Tibial artery (tissue), 4 donors: Measurements from ENCODE around the gene PAQR9.
A peak's percentile ranks its signal among the peaks of the same experiment; 100 is the strongest.

ENCODE experiments used
- DNase-seq, 2 donors: peaks; one replicate each; pipeline ENCODE4 v3.0.0-alpha.2; 2019
- H3K27ac ChIP-seq, 2 donors: fragments of 200-600 bp; sonication (generic) in 1 of 2; 1 replicate in 1 of 2; 2 replicates in 1 of 2; pipeline ENCODE4 v1.5.1; 2018 to 2019; ENCODE audit warnings: mild to moderate bottlenecking in 1 of 2
- H3K27me3 ChIP-seq, 2 donors: fragments of 200-600 bp; sonication (generic) in 1 of 2; one replicate each; pipeline versions ENCODE4 v1.5.1 to v1.6.0; 2016 to 2019
- H3K36me3 ChIP-seq, 3 donors: fragments of 200-600 bp; sonication (generic) in 2 of 3; one replicate each; pipeline ENCODE4 v1.5.1; 2016 to 2019; ENCODE audit warnings: mild to moderate bottlenecking in 2 of 3
- H3K4me1 ChIP-seq, 4 donors: fragments of 200-600 bp; sonication (generic) in 2 of 4; 1 replicate in 3 of 4; 2 replicates in 1 of 4; pipeline ENCODE4 v1.5.1; 2016 to 2019
- H3K4me3 ChIP-seq, 2 donors: fragments of 200-600 bp; sonication (generic) in 1 of 2; 1 replicate in 1 of 2; 2 replicates in 1 of 2; pipeline ENCODE4 v1.5.1; 2018 to 2019; ENCODE audit warnings: mild to moderate bottlenecking in 2 of 2
- H3K9me3 ChIP-seq, 3 donors: fragments of 200-600 bp; sonication (generic) in 1 of 3; one replicate each; pipeline ENCODE4 v1.5.1; 2016 to 2019
- CTCF ChIP-seq, 2 experiments: fragments of 200-600 bp in 1 of 2; fragments of 450-650 bp in 1 of 2; IDR thresholded peaks; one replicate each; pipeline ENCODE4 v1.5.1; 2017 to 2019; ENCODE audit warnings: antibody characterized with exemption in 2 of 2, mild to moderate bottlenecking in 1 of 2, moderate library complexity in 1 of 2
- intact Hi-C: fragments of 100-400 bp; cut with DNase I; formaldehyde crosslinking; loops from one replicate; pipeline ENCODE4 v1.15.0; 2023; ENCODE audit warnings: low total_unique reads

Gene PAQR9

GRCh38 chr3:142987707-142988106 lies 24.2 kb upstream of the PAQR9 start:
- intact Hi-C loops: no loop called here
- DNase-seq: no peak
- peaks cover 0 to 8% of the 10 kb centered on the region in 2 donors for H3K27me3 ChIP-seq
- H3K36me3 ChIP-seq: no peaks in the 10 kb centered on the region
- no peaks in the 10 kb centered on the region for H3K4me1 ChIP-seq
- no peak overlapping the region for H3K27ac ChIP-seq
- no peak overlapping the region for H3K4me3 ChIP-seq
- TF ChIP-seq CTCF (IDR thresholded peaks at IDR 0.05): no peak
- H3K9me3 ChIP-seq: no peaks in the 10 kb centered on the region

GRCh38 chr3:142987080-142987700 lies 23.7 kb upstream of the PAQR9 start:
- no peak for DNase-seq
- Histone ChIP-seq H3K4me1 (no peaks in the 10 kb centered on the region), H3K27ac (no peak overlapping the region), H3K4me3 (no peak overlapping the region), H3K36me3 (no peaks in the 10 kb centered on the region), H3K9me3 (no peaks in the 10 kb centered on the region), H3K27me3 (peaks cover 0 to 8% of the 10 kb centered on the region in 2 donors)
- intact Hi-C loops: no loop called here
- peak; percentile 63 to 64 for TF ChIP-seq CTCF (IDR thresholded peaks at IDR 0.05)

GRCh38 chr3:142984255-142984654 lies 20.8 kb upstream of the PAQR9 start:
- no peak for TF ChIP-seq CTCF (IDR thresholded peaks at IDR 0.05)
- Histone ChIP-seq H3K4me1 (no peaks in the 10 kb centered on the region), H3K36me3 (no peaks in the 10 kb centered on the region), H3K9me3 (no peaks in the 10 kb centered on the region), H3K27ac (no peak overlapping the region), H3K27me3 (peaks cover 0 to 14% of the 10 kb centered on the region in 2 donors), H3K4me3 (no peak overlapping the region)
- no peak for DNase-seq
- intact Hi-C loops: loop anchor here (5.0 kb wide), 1 partner anchor 157 kb away; no protein-coding TSS in a partner anchor

GRCh38 chr3:142983318-142983717 lies 19.8 kb upstream of the PAQR9 start:
- DNase-seq: no peak
- H3K36me3 ChIP-seq: no peaks in the 10 kb centered on the region
- no peak overlapping the region for H3K27ac ChIP-seq
- H3K4me1 ChIP-seq: no peaks in the 10 kb centered on the region
- intact Hi-C loops: loop anchor here (5.0 kb wide), 1 partner anchor 156 kb away; no protein-coding TSS in a partner anchor
- H3K9me3 ChIP-seq: no peaks in the 10 kb centered on the region
- no peak for TF ChIP-seq CTCF (IDR thresholded peaks at IDR 0.05)
- H3K27me3 ChIP-seq: peaks cover 0 to 14% of the 10 kb centered on the region in 2 donors
- no peak overlapping the region for H3K4me3 ChIP-seq

- Histone ChIP-seq H3K4me1 (no peaks in the 10 kb centered on the region), H3K9me3 (no peaks in the 10 kb centered on the region), H3K4me3 (no peak overlapping the region), H3K27me3 (peaks cover 0 to 11% of the 10 kb centered on the region in 2 donors), H3K36me3 (no peaks in the 10 kb centered on the region), H3K27ac (no peak overlapping the region)
- no peak for DNase-seq
- intact Hi-C loops: loop anchor here (5.0 kb wide), 1 partner anchor 155 kb away; no protein-coding TSS in a partner anchor
- TF ChIP-seq CTCF (IDR thresholded peaks at IDR 0.05): no peak
Measured at GRCh38 chr3:142982038-142982773, 18.7 kb upstream of the PAQR9 start.
